Measurements from ENCODE around the gene FBN2.

GRCh38 chr5:128331261-128331660, 206.8 kb downstream of the FBN2 start:
- TF ChIP-seq EZH2phosphoT487 (IDR thresholded peaks at IDR 0.05; ENCODE audit: borderline replicate concordance) = no peak
- TF ChIP-seq CTCF (conservative IDR thresholded peaks at IDR 0.05; ENCODE audit: low read length) = no peak

Data from Loucy (cell line).